GM18502 (cell line): ENCODE results near the gene OR2V2.
"Not testable (repeated sequence)": the region's sequence is repeated elsewhere in the genome, so short reads cannot be mapped to it uniquely, and the experiment has no call there.

Experiments
- ATAC-seq: cut with Tn5 transposase; IDR thresholded peaks from one replicate; pipeline ENCODE4 v1.9.1; 2021; ENCODE audit warnings: mild to moderate bottlenecking; ENCODE audit not compliant: unreplicated experiment, poor library complexity

OR2V2 gene

GRCh38 chr5:181114284-181114843, 33.0 kb upstream of the OR2V2 start:
- ATAC-seq, result no peak

GRCh38 chr5:181114844-181115778, 32.3 kb upstream of the OR2V2 start:
- no peak for ATAC-seq

- ATAC-seq, result no peak
Measured at GRCh38 chr5:181118369-181118768, 29.0 kb upstream of the OR2V2 start.

- no peak for ATAC-seq
Measured at GRCh38 chr5:181119105-181119504, 28.3 kb upstream of the OR2V2 start.

- no peak for ATAC-seq
Measured at GRCh38 chr5:181120306-181120705, 27.1 kb upstream of the OR2V2 start.

- no peak for ATAC-seq
Measured at GRCh38 chr5:181120761-181121160, 26.6 kb upstream of the OR2V2 start.

- no peak for ATAC-seq
Measured at GRCh38 chr5:181121675-181122561, 25.5 kb upstream of the OR2V2 start.

GRCh38 chr5:181124526-181124925, 22.9 kb upstream of the OR2V2 start:
- ATAC-seq, result no peak

- no peak for ATAC-seq
Measured at GRCh38 chr5:181126841-181127240, 20.5 kb upstream of the OR2V2 start.

GRCh38 chr5:181127456-181127855, 19.9 kb upstream of the OR2V2 start:
- no peak for ATAC-seq

- ATAC-seq, result no peak
Measured at GRCh38 chr5:181127907-181128626, 19.3 kb upstream of the OR2V2 start.

GRCh38 chr5:181129601-181130000, 17.8 kb upstream of the OR2V2 start:
- no peak for ATAC-seq

- ATAC-seq, result not testable (repeated sequence)
Measured at GRCh38 chr5:181130081-181130480, 17.3 kb upstream of the OR2V2 start.

- ATAC-seq, result no peak
Measured at GRCh38 chr5:181130832-181131496, 16.4 kb upstream of the OR2V2 start, which contains the start of gene OR2V1. Gene OR2V1 (minus strand): TSS chr5:181131169. CDS start chr5:181125304, 5,865 bp downstream.

GRCh38 chr5:181131514-181131913, 15.9 kb upstream of the OR2V2 start:
- ATAC-seq, result no peak

GRCh38 chr5:181133083-181133482, 14.3 kb upstream of the OR2V2 start:
- ATAC-seq, result no peak

GRCh38 chr5:181133610-181134231, 13.7 kb upstream of the OR2V2 start:
- ATAC-seq, result no peak

GRCh38 chr5:181134259-181134658, 13.1 kb upstream of the OR2V2 start:
- no peak for ATAC-seq

- no peak for ATAC-seq
Measured at GRCh38 chr5:181136361-181136955, 10.9 kb upstream of the OR2V2 start.
